GM23338 (cell line): ENCODE measurements around the gene HTR2A. TPM values are rescaled to one million over a fixed set of nuclear protein-coding genes. Genes with fewer than 3 reads are reported as not detected.

ENCODE experiments used
- ATAC-seq: fragments of 200-7000 bp; cut with Tn5 transposase; 3 replicates; pipeline ENCODE4 v1.9.1; 2020
- DNase-seq: peaks from one replicate; pipeline ENCODE4 v3.0.0-alpha.2; 2015; ENCODE audit warnings: low spot score
- H2AFZ ChIP-seq: fragments of 200-600 bp; sonication (generic); 2 replicates; pipeline ENCODE4 v1.8.0; 2016; ENCODE audit warnings: antibody characterized with exemption, mild to moderate bottlenecking, moderate library complexity
- H3F3A ChIP-seq: fragments of 200-600 bp; sonication (generic); replicated peaks from 2 replicates; pipeline ENCODE4 v1.8.0; 2017; ENCODE audit warnings: antibody characterized with exemption, mixed run types, low read depth
- H3K27ac ChIP-seq: fragments of 200-600 bp; sonication (generic); 2 replicates; pipeline ENCODE4 v1.6.1; 2016; ENCODE audit warnings: low read depth
- H3K27me3 ChIP-seq: fragments of 200-600 bp; sonication (generic); 2 replicates; pipeline ENCODE4 v1.8.0; 2016; ENCODE audit warnings: mild to moderate bottlenecking, mixed run types, moderate library complexity; ENCODE audit not compliant: insufficient read depth
- H3K36me3 ChIP-seq: fragments of 200-600 bp; sonication (generic); 2 replicates; pipeline ENCODE4 v1.8.0; 2016; ENCODE audit warnings: mild to moderate bottlenecking; ENCODE audit not compliant: insufficient read depth
- H3K4me1 ChIP-seq: fragments of 200-600 bp; sonication (generic); 2 replicates; pipeline ENCODE4 v1.8.0; 2016; ENCODE audit warnings: mild to moderate bottlenecking, moderate library complexity; ENCODE audit not compliant: insufficient read depth
- H3K4me2 ChIP-seq: fragments of 200-600 bp; sonication (generic); 2 replicates; pipeline ENCODE4 v1.7.1; 2017; ENCODE audit warnings: mixed run types
- H3K4me3 ChIP-seq: fragments of 200-600 bp; sonication (generic); 2 replicates; pipeline ENCODE4 v1.6.1; 2016; ENCODE audit warnings: mixed run types
- H3K79me2 ChIP-seq: fragments of 200-600 bp; sonication (generic); replicated peaks from 2 replicates; pipeline ENCODE4 v1.8.0; 2017; ENCODE audit warnings: mild to moderate bottlenecking; ENCODE audit not compliant: insufficient read depth
- H3K9me2 ChIP-seq: fragments of 200-600 bp; sonication (generic); 2 replicates; pipeline ENCODE4 v1.8.0; 2017; ENCODE audit not compliant: insufficient read depth
- H4K20me1 ChIP-seq: fragments of 200-600 bp; sonication (generic); replicated peaks from 2 replicates; pipeline ENCODE4 v1.8.0; 2017; ENCODE audit warnings: mild to moderate bottlenecking; ENCODE audit not compliant: insufficient read depth
- H3K27ac Mint-ChIP-seq: 2 replicates; pipeline ENCODE4 v1.8.0; 2020; ENCODE audit warnings: inconsistent platforms, mild to moderate bottlenecking, moderate library complexity, mixed read lengths
- H3K27me3 Mint-ChIP-seq: 3 replicates; pipeline ENCODE4 v1.8.0; 2022; ENCODE audit warnings: low read depth, mild to moderate bottlenecking, moderate library complexity, mixed read lengths, inconsistent platforms; ENCODE audit not compliant: insufficient read depth, poor library complexity
- H3K36me3 Mint-ChIP-seq: 3 replicates; pipeline ENCODE4 v1.8.0; 2021; ENCODE audit warnings: low read depth, mild to moderate bottlenecking, inconsistent platforms, moderate library complexity, mixed read lengths
- H3K4me1 Mint-ChIP-seq: 3 replicates; pipeline ENCODE4 v1.8.0; 2020; ENCODE audit warnings: mild to moderate bottlenecking, inconsistent platforms, mixed read lengths
- H3K4me3 Mint-ChIP-seq: 3 replicates; pipeline ENCODE4 v1.8.0; 2021; ENCODE audit warnings: moderate library complexity, mild to moderate bottlenecking, inconsistent platforms, mixed read lengths
- H3K9me3 Mint-ChIP-seq: 3 replicates; pipeline ENCODE4 v1.8.0; 2020; ENCODE audit warnings: moderate library complexity, mild to moderate bottlenecking, inconsistent platforms, mixed read lengths
- CREB1 ChIP-seq: fragments of 250-450 bp; sonication (Bioruptor Pico); IDR thresholded peaks from 2 replicates; pipeline ENCODE4 v1.5.0; 2020; ENCODE audit warnings: low read depth, mild to moderate bottlenecking, moderate library complexity
- EZH2 ChIP-seq: fragments of 200-600 bp; sonication (generic); IDR thresholded peaks from one replicate; pipeline ENCODE4 v1.8.0; 2017; ENCODE audit warnings: antibody characterized with exemption, mild to moderate bottlenecking, low read depth; ENCODE audit not compliant: unreplicated experiment
- EZH2phosphoT487 ChIP-seq: fragments of 200-600 bp; sonication (generic); IDR thresholded peaks from one replicate; pipeline ENCODE4 v1.8.1; 2018; ENCODE audit warnings: antibody characterized with exemption; ENCODE audit not compliant: unreplicated experiment
- JUNB ChIP-seq: IDR thresholded peaks from one replicate; pipeline ENCODE4 v1.6.1; 2016; ENCODE audit warnings: antibody characterized with exemption; ENCODE audit not compliant: unreplicated experiment
- NANOG ChIP-seq: IDR thresholded peaks from 2 replicates; pipeline ENCODE4 v1.6.1; 2016; ENCODE audit warnings: antibody characterized with exemption, borderline replicate concordance
- POLR2AphosphoS5 ChIP-seq: IDR thresholded peaks from 2 replicates; pipeline ENCODE4 v1.6.1; 2016; ENCODE audit warnings: antibody characterized with exemption, low read depth
- STAT1 ChIP-seq: IDR thresholded peaks from one replicate; pipeline ENCODE4 v1.6.1; 2016; ENCODE audit warnings: antibody characterized with exemption; ENCODE audit not compliant: unreplicated experiment
- ZNF114 ChIP-seq: fragments of 250-450 bp; sonication (Bioruptor Pico); IDR thresholded peaks from 2 replicates; pipeline ENCODE4 v1.5.0; 2020; ENCODE audit warnings: mild to moderate bottlenecking, moderate library complexity
- ZNF331 ChIP-seq: fragments of 250-450 bp; sonication (Bioruptor Pico); IDR thresholded peaks from 2 replicates; pipeline ENCODE4 v1.5.0; 2020; ENCODE audit warnings: low read depth, mild to moderate bottlenecking, moderate library complexity
- polyA plus RNA-seq: library from polyadenylated mRNA; unstranded; fragments of >200 nt; fragmentation: Nextera tagmentation; extraction: Ambion mirVana; gene quantifications from 2 replicates; pipeline ENCODE4 v1.2.1, GENCODE V29; 2016
- total RNA-seq: library from RNA; depleted of rRNA; stranded (reverse); fragments of >200 nt; shearing (Covaris generic); gene quantifications from 2 replicates; pipeline ENCODE4 v1.2.3, GENCODE V29; 2014
- TF ChIP-seq, protein P1 (sequence below): IDR thresholded peaks from 2 replicates; pipeline ENCODE4 v1.6.1; 2016; ENCODE audit warnings: antibody characterized with exemption

Gene HTR2A
- total and polyA plus RNA-seq, 2 experiments from 2014 or later: not detected

DNA sequence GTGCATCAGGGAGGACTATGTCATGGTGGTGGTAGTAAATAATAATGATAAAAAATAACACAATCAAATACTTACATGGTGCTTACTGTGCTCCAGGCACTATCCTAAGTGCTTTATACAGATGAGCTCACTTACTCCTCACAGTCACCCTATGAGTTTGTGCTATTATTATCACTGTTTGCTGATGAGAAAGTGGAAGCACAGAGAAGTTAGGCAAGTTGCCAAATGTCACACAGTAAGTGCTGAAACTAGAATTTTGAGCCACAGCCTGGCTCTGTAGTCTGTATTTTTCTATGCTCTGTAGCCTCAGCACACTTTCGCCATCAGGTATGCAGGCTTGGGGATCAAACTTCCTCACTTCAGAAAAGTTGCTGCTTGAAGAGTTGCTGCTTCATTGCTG lies 46.6 kb downstream of the HTR2A start:
- Mint-ChIP-seq H3K4me3 (no peak overlapping the region), H3K27ac (no peak overlapping the region), H3K36me3 (no peaks in the 10 kb centered on the region), H3K9me3 (no peaks in the 10 kb centered on the region), H3K4me1 (no peaks in the 10 kb centered on the region; the same call in 1 of the 3 replicates), H3K27me3 (peaks cover 3% of the 10 kb centered on the region)
- H3K79me2 ChIP-seq: no peaks in the 10 kb centered on the region
- no peaks in the 10 kb centered on the region for H3F3A ChIP-seq
- no peaks in the 10 kb centered on the region for H3K9me2 ChIP-seq
- no peaks in the 10 kb centered on the region for H3K4me1 ChIP-seq
- H3K36me3 ChIP-seq: no peaks in the 10 kb centered on the region
- TF ChIP-seq CREB1 (CRISPR knock-in tag) (no peak), JUNB (no peak)
- TF ChIP-seq, protein P1, sequence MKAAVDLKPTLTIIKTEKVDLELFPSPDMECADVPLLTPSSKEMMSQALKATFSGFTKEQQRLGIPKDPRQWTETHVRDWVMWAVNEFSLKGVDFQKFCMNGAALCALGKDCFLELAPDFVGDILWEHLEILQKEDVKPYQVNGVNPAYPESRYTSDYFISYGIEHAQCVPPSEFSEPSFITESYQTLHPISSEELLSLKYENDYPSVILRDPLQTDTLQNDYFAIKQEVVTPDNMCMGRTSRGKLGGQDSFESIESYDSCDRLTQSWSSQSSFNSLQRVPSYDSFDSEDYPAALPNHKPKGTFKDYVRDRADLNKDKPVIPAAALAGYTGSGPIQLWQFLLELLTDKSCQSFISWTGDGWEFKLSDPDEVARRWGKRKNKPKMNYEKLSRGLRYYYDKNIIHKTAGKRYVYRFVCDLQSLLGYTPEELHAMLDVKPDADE: no peak
- DNase-seq: no peak
- no peaks in the 10 kb centered on the region for H4K20me1 ChIP-seq
- no peaks in the 10 kb centered on the region for H3K27me3 ChIP-seq
- H2AFZ ChIP-seq: no peak overlapping the region
- no peak overlapping the region for H3K27ac ChIP-seq
- no peak overlapping the region for H3K4me3 ChIP-seq
- ATAC-seq: no peak
- no peak overlapping the region for H3K4me2 ChIP-seq

DNA sequence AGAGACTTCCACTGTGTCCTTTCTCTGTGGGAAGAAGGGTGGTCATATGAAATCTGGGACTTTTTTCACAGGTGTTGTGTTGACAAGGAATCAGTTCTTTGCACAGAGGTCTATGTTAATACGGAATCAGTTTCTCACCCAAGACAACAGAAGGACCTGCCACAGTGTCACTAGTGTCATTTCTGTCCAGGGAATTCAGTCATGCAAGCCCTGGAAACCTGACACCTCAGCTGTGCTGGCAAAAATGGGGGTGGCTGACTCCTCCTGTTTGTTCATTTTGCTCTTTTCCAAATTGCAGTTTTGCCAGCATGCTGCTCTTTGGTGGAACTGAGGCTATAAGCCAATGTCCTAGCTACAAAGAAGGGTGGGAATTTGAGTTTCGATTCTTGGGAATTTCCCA lies 50.1 kb downstream of the HTR2A start:
- Histone ChIP-seq H2AFZ (0 out of 2 replicates have a peak overlapping the region, but pooled peaks have one; percentile 72), H3F3A (no peaks in the 10 kb centered on the region), H3K9me2 (no peaks in the 10 kb centered on the region), H3K27ac (no peak overlapping the region), H3K79me2 (no peaks in the 10 kb centered on the region), H3K36me3 (no peaks in the 10 kb centered on the region), H4K20me1 (no peaks in the 10 kb centered on the region), H3K4me3 (no peak overlapping the region), H3K4me1 (no peaks in the 10 kb centered on the region), H3K27me3 (no peaks in the 10 kb centered on the region), H3K4me2 (no peak overlapping the region)
- TF ChIP-seq STAT1 (no peak), NANOG (no peak), EZH2phosphoT487 (no peak), ZNF331 (no peak), POLR2AphosphoS5 (no peak), JUNB (no peak), EZH2 (no peak), CREB1 (CRISPR knock-in tag) (no peak), ZNF114 (CRISPR knock-in tag) (no peak)
- TF ChIP-seq, protein P1: no peak
- DNase-seq (no peak), ATAC-seq (no peak)
- Mint-ChIP-seq H3K9me3 (no peaks in the 10 kb centered on the region), H3K4me1 (no peaks in the 10 kb centered on the region), H3K27ac (no peak overlapping the region), H3K4me3 (no peak overlapping the region), H3K27me3 (peaks cover 3% of the 10 kb centered on the region), H3K36me3 (no peaks in the 10 kb centered on the region)
